ENCODE data around the gene SMC5. TPM values are rescaled to one million over a fixed set of nuclear protein-coding genes. Genes with fewer than 3 reads are reported as not detected.

The SMC5 gene
- total and polyA plus RNA-seq, 2 donors (not counting 1 experiment from before 2014, with no cell fraction given) = 8.9 to 82.1 TPM

DNA sequence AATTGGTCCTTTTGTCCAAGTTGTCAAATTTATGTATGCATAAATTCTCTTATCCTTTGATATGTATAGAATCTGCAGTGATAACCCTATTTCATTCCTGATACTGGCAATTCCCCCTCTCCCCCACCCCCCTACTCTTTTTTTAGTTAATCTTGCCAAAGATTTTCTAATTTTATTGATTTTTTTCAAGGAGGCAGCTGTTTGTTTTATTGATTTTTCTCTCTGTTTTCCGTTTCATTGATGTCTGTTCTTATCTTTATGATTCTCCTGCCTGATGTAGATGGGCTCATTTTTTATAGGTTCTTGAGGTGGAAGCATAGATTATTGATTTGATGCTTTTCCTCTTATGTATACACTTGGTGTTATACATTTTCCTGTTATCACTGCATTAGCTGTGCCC lies 34.4 kb downstream of the SMC5 start:
- no peak for ATAC-seq (ENCODE audit: low read depth)
- H2AFZ ChIP-seq (ENCODE audit: insufficient read depth, low read depth, low read length, poor library complexity, severe bottlenecking) = no peak overlapping the region
- H3K4me2 ChIP-seq (replicated peaks; ENCODE audit: low read depth, low read length, poor library complexity, severe bottlenecking) = no peak overlapping the region
- H3K4me1 Mint-ChIP-seq = no peaks in the 10 kb centered on the region
- peaks cover 9% of the 10 kb centered on the region for H3K79me2 ChIP-seq (ENCODE audit: control insufficient read depth, insufficient read depth, low read length)
- H3K4me1 ChIP-seq (ENCODE audit: control insufficient read depth in 2 of 2, insufficient read depth in 2 of 2, low read length in 2 of 2) = no peaks in the 10 kb centered on the region
- H3K9ac ChIP-seq (ENCODE audit: low read length) = no peak overlapping the region
- DNase-seq = no peak
- no peak overlapping the region for H3K4me3 Mint-ChIP-seq
- peaks cover 0 to 4% (median 0%) of the 10 kb centered on the region in 3 donors for H3K9me3 ChIP-seq (ENCODE audit: control extremely low read depth in 1 of 3, control insufficient read depth in 2 of 3, insufficient read depth in 1 of 3, low read length in 2 of 3)
- no peaks in the 10 kb centered on the region for H3K27me3 ChIP-seq (replicated peaks in 1 of 4; ENCODE audit: control extremely low read depth in 1 of 4, control insufficient read depth in 3 of 4, insufficient read depth in 4 of 4, low read length in 3 of 4)
- no peaks in the 10 kb centered on the region for H4K20me1 ChIP-seq (ENCODE audit: control insufficient read depth, insufficient read depth, low read length, poor library complexity, severe bottlenecking)
- H3K27ac ChIP-seq (ENCODE audit: low read length in 2 of 2) = no peak overlapping the region
- no peaks in the 10 kb centered on the region for H3K9me3 Mint-ChIP-seq (ENCODE audit: insufficient read depth)
- TF ChIP-seq EZH2 (IDR thresholded peaks at IDR 0.05; ENCODE audit: borderline replicate concordance, insufficient read depth, low read depth, low read length, poor library complexity, severe bottlenecking) (no peak), CTCF (IDR thresholded peaks at IDR 0.05) (no peak)
- no peaks in the 10 kb centered on the region for H3K27me3 Mint-ChIP-seq
- no CpG with 5 or more reads among the region's 1 CpG for WGBS (ENCODE audit: insufficient coverage)
- ChIA-PET CTCF (no interaction called here), POLR2A (no interaction called here)
- intact Hi-C loops (cut with micrococcal nuclease) = no loop called here
- H3K36me3 ChIP-seq (replicated peaks in 1 of 2; ENCODE audit: control extremely low read depth in 1 of 2, control insufficient read depth in 1 of 2, extremely low read depth in 1 of 2, insufficient read depth in 2 of 2, low read length in 1 of 2) = peaks cover 0 to 34% of the 10 kb centered on the region in 2 experiments
- no peak overlapping the region for H3K27ac Mint-ChIP-seq
- no peak overlapping the region for H3K4me3 ChIP-seq (ENCODE audit: control extremely low read depth in 1 of 5, extremely low read depth in 1 of 5, insufficient read depth in 1 of 5, low read depth in 2 of 5, low read length in 4 of 5)

- Histone ChIP-seq H3K27me3 (replicated peaks in 1 of 4; ENCODE audit: control extremely low read depth in 1 of 4, control insufficient read depth in 3 of 4, insufficient read depth in 4 of 4, low read length in 3 of 4) (no peaks in the 10 kb centered on the region), H3K9ac (ENCODE audit: low read length) (no peak overlapping the region), H3K79me2 (ENCODE audit: control insufficient read depth, insufficient read depth, low read length) (peaks cover 5% of the 10 kb centered on the region), H4K20me1 (ENCODE audit: control insufficient read depth, insufficient read depth, low read length, poor library complexity, severe bottlenecking) (no peaks in the 10 kb centered on the region), H3K36me3 (replicated peaks in 1 of 2; ENCODE audit: control extremely low read depth in 1 of 2, control insufficient read depth in 1 of 2, extremely low read depth in 1 of 2, insufficient read depth in 2 of 2, low read length in 1 of 2) (peaks cover 2 to 47% of the 10 kb centered on the region in 2 experiments), H2AFZ (ENCODE audit: insufficient read depth, low read depth, low read length, poor library complexity, severe bottlenecking) (no peak overlapping the region), H3K4me3 (ENCODE audit: control extremely low read depth in 1 of 5, extremely low read depth in 1 of 5, insufficient read depth in 1 of 5, low read depth in 2 of 5, low read length in 4 of 5) (no peak overlapping the region), H3K27ac (ENCODE audit: low read length in 2 of 2) (no peak overlapping the region), H3K9me3 (ENCODE audit: control extremely low read depth in 1 of 3, control insufficient read depth in 2 of 3, insufficient read depth in 1 of 3, low read length in 2 of 3) (no peaks in the 10 kb centered on the region), H3K4me2 (replicated peaks; ENCODE audit: low read depth, low read length, poor library complexity, severe bottlenecking) (no peak overlapping the region), H3K4me1 (ENCODE audit: control insufficient read depth in 2 of 2, insufficient read depth in 2 of 2, low read length in 2 of 2) (no peaks in the 10 kb centered on the region)
- ChIA-PET POLR2A (no interaction called here), CTCF (no interaction called here)
- Mint-ChIP-seq H3K4me3 (no peak overlapping the region), H3K27me3 (no peaks in the 10 kb centered on the region), H3K9me3 (ENCODE audit: insufficient read depth) (no peaks in the 10 kb centered on the region), H3K27ac (no peak overlapping the region), H3K4me1 (no peaks in the 10 kb centered on the region)
- intact Hi-C loops (cut with micrococcal nuclease) = no loop called here
- no peak for ATAC-seq (ENCODE audit: low read depth)
- TF ChIP-seq EZH2 (IDR thresholded peaks at IDR 0.05; ENCODE audit: borderline replicate concordance, insufficient read depth, low read depth, low read length, poor library complexity, severe bottlenecking) = no peak
- no peak for TF ChIP-seq CTCF (IDR thresholded peaks at IDR 0.05)
- WGBS (ENCODE audit: insufficient coverage) = no CpG with 5 or more reads among the region's 1 CpG
- DNase-seq = no peak
Observed at GRCh38 chr9:70297141-70297540, 38.4 kb downstream of the SMC5 start.
